NCI-H82 (cell line): ENCODE results near the gene ZSCAN26.
"Not testable (repeated sequence)": the region's sequence is repeated elsewhere in the genome, so short reads cannot be mapped to it uniquely, and the experiment has no call there.

Source experiments
- DNase-seq: peaks from one replicate; lab custom pipeline; 2025; lab: John Stamatoyannopoulos, UW

Gene ZSCAN26

DNA sequence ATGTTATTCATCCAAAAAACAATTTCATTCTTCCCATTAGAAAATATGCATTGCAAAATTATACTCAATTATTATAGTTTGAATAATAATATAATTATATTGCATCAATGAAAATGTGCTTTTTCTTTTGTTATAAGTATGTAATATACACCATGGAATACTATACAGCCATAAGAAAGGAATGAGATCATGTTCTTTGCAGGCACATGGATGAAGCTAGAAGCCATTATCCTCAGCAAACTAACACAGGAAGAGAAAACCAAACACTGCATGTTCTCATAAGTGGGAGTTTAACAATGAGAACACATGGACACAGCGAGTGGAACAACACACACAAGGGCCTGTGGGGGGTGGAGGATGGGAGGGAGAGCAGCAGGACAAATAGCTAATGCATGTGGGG is 9.9 kb upstream of the ZSCAN26 start:
- no peak for DNase-seq

DNA sequence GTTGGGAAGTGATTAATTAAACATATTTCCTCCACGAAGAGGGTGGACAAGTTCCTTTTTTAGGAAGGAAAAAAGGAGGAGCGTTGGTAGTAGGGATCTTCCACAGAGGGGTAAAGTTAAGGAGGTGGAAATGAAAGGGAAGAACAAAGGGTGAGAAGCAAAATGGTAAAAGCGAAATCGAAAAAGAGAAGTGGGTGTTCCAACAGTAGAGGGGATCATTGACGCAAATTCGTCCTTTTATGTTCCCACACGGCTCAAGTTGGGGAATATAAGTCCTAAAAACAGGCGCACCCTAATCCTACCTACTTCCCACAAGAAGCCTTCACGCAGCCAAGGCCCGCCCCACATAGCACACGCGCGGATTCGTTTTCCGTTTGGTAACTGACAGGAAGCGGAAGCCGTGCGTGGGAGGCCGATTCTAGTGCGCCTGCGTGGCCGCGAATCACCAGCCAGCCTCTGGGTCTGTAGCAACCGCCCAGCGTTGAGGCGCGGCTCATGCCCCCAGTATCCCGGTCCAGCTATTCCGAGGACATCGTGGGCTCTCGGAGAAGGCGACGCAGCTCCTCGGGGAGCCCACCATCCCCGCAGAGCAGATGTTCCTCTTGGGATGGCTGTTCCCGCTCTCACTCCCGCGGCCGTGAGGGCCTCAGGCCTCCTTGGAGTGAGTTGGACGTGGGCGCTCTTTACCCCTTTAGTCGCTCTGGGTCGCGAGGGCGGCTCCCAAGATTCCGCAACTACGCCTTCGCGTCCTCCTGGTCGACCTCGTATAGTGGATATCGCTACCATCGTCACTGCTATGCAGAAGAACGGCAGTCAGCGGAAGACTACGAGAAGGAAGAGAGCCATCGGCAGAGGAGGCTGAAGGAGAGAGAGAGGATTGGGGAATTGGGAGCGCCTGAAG is 7.8 kb upstream of the ZSCAN26 start, which contains the start of gene NKAPL:
NKAPL (plus strand) TSS at position 421 of the 901 bp plus-strand sequence; CDS start at position 496, 75 bp downstream.
- DNase-seq = no peak

DNA sequence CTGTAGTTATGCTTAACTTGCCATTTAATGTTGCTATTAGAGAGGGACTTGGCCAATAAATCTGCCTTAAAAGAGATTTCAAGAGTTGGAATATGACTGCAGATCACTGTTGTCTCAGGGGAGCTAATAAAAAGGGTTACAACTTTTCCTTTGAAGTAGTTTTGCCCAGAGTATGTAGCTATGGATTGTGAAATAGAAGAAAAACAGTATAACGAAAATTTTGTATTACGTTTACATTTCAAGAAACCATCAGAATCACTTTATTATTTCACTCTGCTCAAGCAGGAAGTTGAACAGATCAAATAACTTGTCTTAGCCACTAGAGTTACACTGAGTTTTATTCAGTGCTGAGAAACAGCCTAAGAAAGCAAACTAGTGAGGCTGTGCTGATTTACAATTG is 3.0 kb upstream of the ZSCAN26 start:
- DNase-seq = no peak

DNA sequence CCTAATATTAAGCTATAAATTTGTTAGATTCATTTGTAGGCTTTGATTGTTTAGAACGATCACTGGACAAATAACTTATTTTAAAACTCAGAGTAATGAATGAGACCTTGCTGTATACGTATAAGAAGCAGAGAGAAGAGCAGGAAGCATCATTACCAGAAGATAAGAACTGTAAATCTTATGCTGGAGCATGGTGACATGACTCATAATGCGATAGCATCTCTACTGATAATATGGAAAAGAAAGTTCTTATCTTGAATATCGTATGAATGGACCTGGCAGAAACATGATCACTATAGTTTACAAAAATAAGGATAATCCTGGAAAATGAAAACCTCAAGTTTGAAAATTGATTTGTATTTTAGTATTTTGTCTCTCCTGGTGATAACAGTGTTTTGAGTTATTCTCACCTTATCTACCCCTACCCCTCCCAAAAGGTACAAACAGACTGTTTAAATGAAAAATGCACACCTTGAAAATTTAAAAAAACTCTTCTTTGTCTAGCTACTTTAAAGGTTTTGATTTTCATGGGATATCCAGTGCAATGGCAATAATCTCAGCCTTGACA is 2.0 kb upstream of the ZSCAN26 start:
- no peak for DNase-seq

DNA sequence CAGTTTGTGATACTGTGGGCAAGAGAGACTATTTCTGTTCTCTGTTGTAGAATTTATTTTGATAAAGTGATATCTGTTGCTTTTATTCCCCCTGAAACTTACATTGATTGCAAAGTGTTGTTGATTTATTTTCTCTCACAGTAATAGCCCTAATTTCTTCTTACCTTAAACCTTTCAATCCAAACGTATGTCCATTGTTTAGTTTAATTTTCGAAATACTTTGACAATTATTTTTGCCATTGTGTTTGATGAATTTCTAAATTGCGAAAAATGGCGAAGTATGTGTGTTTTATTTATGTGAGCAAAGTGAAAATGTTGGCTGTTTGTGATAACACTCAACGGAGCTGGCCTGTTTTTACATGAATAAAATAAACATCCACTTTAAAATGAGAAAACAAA is 381 bp upstream of the ZSCAN26 start:
- no peak for DNase-seq

DNA sequence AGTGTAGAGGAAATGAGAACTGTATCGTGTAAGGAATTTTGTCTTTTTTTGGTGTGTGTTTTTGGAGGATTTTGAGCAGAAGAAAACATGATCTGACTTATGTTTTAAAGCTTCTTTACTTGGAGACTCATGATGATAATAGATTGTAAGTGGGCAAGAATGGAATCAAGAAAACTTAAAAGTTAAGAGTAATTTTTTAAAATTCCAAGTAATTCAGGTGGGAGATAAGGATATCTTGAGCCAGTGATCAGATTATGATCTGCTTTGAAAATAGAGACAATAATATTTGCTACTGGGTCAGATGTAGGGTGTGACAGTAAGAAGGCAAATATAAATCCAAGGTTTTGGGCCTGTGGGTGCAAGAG is 734 bp downstream of the ZSCAN26 start:
- no peak for DNase-seq

DNA sequence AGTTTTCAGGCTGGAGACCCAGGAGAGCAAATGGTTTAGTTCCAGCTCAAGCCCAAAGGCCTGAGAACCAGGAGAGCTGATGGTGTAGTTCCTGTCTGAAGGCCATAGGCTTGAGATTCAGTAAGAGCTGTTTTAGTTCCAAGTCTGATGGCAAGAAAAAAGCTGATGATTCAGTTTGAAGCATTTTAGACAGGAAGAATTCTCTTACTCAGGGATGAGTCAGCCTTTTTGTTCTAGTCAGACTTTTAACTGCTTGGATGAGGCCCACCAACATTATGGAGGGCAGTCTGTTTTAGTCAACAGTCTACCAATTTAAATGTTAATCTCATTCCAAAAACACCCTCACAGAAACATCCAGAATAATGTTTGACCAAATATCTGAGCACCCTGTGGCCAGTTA is 2.5 kb downstream of the ZSCAN26 start:
- DNase-seq = no peak

DNA sequence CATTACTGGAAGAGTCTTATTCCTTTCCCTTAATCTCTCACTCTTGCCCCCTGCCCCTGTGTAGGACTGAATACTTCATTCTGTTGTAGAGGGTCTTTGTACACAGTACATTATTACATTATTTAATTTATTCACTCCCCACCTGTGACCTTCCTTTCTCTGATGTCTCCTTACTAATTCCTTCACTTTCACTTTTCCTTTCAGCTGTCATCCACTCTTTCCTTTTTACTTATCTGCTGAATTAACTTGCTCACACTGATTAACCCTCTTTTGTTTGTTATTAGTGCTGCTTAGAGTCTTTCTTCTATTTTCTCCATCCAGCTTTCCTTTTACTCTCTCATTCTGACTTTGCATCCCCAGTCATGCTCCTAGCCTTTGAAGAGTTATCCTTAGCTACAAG is 7.9 kb downstream of the ZSCAN26 start:
- no peak for DNase-seq

DNA sequence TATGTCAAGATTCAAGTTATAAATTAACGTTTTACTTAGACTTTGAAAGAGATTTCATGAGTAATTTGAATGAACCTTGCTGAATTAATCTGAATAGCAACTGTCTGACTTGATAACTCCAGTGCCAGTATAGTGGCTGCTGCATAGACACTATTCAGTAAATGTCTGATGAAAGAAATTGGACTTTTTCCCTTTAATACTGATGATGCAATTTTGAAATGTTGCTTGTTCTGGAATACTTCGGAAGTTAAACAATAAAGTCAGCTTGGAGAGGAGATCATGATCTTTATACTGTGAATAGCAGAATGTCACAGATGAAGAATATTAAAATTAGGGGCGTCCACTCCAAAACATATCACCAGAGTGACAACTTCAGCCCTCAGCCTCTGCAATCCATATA is 10.8 kb downstream of the ZSCAN26 start:
- DNase-seq = no peak

DNA sequence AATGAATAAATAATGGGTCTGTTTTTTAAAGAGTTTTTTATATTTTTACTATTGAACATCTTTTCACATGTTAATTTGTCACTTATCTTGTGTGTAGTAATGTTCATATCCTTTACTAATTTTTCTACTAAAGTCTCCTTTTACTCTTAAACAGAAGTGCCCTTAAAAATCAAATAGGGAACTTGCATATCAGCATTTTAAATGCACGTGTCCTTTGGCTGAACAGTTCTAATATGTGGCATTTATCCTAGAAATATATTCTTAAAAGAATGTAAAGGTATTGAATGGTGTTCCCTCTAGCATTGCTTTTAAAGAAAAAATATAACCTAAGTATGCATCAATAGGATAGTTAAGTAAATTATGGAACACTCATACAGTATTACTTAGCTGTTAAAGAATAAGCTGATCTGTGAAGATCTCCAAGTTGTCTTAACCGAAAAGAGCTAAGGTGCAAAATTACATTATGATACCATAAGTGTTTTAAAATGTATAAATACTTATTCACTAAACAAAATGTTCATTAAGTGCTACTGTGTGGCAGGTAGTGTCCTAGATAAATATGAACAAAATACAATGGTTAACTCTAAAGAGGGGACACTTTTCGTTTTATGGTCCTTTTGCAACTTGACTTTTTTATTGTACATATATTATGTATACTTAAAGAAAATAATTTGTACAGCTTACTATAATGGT is 13.8 kb downstream of the ZSCAN26 start:
- no peak for DNase-seq

DNA sequence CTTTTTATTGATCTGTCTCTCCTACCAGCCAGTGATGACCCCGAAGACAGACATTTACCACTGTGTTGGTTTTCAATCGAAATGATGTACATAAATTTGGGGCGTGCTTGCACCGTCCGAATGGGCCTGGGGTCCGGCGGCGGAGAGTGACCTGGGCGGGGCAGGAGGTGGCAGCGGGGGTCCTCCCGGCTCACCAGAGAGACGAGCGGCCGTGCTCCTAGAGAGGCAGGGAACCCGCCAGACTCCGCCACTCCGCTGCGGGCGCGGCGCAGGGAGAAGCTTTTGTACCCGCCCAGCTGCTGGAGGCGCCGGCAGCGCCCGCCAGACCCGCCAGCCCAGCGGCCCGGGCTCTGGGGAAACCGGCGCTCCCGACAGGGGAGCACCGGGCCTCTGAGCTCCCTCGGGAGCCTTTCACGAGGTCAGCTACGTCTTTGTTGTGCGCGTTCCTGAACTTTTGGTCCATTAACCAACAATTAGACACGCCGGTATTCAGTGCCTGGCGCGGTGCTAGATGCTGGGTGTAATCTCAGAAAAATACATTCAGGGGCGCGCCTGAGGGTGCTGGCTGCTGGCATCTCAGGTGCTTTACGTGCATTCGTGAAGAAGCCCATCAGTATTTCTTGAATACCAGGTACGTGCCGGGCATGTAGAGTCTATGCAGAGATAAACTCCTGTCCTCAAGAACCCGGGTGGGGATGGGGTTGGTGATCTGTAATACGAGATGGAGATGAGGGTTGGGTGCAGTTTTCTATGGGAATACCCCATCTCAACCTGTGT is 14.5 kb downstream of the ZSCAN26 start, which contains the start of gene PGBD1:
PGBD1 (plus strand) TSS at position 285 of the 777 bp plus-strand sequence. CDS start 2,242 bp downstream, outside the sequence.
- peak; percentile 90 for DNase-seq

DNA sequence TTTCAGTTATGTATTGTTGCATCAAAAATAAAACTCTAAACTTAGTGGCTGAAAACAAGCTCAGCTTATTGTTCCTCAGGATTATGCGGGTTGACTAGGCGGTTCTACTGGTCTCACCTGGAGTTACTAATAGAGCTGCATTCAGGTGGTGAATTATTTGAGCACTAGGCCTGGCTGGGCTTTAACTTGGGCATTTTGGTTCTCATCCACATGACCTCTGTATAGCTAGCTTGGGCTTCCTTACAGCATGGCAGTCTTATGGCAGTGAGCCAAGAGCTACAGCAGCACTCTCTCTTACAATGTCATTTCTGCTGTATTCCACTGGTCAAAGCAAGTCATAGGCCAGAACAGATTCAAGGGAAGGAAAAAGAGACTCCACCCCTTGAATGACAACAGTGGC is 16.0 kb downstream of the ZSCAN26 start:
- peak; percentile 4 for DNase-seq

DNA sequence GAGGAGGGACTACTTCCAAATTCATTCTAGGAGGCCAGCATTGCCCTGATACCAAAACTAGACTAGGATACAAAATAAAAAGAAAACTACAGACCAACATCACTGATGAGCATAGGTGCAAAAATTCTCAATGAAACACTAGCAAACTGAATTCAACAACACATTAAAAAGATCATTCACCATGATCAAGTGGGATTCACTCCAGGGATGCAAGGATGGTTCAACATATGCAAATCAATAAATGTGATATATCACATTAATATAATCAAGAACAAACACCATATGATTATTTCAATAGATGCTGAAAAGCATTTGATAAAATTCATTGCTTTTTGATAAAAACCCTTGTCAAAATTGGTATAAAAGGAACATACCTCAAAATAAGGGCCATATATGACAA is 24.6 kb downstream of the ZSCAN26 start:
- no peak for DNase-seq

DNA sequence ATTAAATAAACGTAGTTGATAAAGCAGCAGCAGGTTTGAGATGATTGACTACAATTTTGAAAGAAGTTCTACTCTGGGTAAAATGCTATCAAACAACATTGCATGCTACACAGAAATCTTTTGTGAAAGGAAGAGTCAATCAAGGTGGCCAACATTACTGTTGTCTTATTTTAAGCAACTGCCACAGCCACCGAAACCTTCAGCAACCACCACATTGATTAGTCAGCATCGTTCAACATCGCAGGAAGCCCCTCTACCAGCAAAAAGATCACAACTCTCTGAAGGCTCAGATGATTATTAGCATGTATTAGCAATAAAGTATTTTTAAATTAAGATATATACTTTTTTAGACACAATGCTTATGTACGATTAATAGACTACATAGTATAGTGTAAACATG is 28.4 kb downstream of the ZSCAN26 start:
- no peak for DNase-seq

DNA sequence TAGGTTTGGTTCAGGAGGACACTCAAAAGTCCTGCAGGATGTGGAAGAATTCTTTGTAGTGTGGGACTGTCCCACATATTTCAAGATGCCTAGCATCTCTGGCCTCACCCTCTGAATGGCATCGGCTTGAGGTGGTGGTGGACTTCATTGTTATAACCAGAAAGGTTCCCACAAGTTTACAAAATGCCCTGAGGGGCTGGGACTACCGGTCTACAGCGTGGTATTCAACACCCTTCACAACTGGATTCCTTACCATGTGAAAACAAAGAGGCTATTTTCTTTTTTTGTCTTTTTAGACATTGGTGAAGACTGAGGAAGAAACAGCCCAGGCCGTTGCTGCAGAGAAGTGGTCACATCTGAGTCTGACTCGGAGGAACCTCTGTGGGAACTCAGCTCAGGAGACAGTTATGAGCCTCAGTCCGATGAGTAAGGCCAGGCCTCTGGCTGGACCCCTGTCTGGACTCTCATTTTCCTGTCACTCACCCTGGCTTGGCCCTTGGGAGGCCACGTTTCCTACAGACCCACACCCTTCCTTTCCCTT is 29.6 kb downstream of the ZSCAN26 start:
- DNase-seq = no peak

DNA sequence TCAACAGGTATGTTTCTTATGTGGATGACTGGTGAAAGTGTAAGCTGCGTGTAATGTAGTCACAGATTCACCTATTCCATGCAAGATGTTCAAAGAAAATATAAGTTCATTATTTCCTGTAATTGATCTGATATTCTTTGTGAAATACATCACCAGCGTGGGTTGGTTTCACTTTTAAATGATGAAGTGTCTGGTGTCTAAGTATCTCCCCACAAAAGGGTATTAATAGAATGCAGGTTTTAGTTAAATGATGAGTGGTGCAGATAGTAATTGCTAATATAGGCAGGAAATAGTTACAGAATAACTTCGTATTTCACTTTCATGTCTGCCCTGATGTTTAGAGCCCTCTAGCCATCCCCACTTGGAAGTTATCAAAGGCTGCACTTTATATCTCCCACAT is 36.6 kb downstream of the ZSCAN26 start:
- no peak for DNase-seq

DNA sequence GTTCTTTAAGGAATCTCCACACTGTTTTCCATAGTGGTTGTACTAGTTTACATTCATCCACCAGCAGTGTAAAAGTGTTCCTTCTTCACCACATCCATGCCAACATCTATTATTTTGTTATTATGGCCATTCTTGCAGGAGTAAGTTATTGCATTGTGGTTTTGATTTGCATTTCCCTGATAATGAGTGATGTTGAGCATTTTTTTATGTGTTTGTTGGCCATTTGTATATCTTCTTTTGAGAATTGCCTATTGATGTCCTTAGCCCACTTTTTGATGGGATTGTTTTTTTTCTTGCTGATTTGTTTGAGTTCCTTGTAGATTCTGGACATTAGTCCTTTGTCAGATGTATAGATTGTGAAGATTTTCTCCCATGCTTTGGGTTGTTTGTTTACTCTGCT is 39.4 kb downstream of the ZSCAN26 start:
- not testable (repeated sequence) for DNase-seq

DNA sequence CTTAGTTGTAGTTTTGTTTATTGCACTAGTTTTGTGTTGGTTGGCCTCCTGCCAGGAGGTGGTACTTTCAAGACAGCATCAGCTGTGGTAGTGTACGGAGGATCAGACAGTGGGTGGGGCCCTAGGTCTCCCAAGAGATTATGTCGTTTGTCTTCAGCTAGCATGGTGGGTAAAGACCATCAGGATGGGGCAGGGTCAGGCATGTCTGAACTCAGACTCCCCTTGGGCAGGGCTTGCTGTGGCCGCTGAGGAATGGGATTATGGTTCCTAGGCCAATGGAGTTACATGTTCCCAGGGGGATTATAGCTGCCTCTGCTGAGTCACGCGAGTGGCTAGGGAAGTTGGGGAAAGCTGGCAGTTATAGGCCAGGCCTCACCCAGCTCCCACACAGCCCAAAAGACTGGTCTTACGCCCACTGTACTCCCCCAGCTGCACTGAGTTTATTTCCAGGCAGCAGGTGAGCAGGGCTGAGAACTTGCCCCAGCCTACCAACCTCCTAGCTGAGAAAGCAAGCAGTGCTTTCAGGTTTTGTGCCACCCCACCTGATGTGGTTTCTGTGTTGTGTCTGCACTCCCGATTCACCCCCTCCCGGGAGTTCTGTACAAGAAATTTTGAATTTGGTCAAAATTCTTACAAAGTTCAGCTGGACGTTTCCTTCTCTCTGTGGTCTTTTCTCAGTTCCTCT is 44.3 kb downstream of the ZSCAN26 start:
- DNase-seq = peak; percentile 93

DNA sequence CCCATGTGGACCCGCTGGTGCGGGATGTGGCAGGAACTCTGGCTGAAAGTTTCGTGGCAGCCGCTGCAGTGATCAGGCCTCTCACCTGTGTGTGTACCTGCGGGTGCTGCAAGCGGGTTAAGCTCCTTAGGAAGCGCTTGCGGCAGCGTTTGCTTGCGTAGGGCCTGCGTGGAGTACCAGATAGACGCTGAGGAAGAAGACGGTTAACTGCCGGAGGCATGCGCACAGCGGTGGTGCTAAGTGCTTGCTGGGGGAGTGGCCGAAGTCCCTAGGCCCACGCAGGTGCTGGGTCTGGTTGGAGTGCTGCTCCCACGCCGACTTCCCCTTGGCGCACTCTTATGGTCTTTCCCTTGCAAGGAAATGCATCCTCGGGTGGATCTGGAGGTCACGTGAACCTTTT is 46.0 kb downstream of the ZSCAN26 start:
- DNase-seq = no peak

DNA sequence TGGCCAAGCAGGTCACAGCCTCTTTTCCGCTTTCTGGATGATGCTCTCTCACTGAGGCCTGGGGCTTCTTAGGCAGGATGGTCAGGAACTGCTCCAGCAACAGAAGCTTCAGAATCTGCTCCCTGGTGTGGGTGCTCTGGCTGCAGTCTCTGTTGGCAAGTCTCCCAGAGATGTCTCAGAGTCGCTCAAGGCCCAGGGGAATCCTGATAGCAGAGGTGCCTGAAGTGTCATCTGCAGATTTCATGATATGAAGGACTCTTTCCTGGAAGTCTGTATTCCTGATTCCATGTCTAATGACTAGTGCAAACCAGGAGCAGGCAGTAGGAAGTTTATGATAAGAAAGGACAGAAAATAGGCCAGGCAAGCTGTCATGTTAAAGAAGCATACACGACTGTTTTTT is 48.7 kb downstream of the ZSCAN26 start:
- no peak for DNase-seq

DNA sequence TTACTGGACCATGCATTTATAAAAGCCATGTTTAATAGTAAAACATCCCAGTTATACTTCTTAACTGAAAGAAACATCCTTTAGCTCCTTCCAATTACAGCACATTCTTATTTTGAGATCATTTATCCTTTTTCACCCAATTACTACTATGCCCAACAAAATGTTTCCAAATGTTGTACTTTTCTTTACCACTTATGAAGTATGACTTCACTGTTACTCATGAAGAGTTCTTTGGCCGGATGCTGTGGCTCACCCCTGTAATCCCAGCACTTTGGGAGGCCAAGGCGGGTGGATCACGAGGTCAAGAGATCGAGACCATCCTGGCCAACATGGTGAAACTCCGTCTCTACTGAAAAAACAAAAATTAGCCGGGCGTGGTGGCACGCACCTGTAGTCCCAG is 50.9 kb downstream of the ZSCAN26 start:
- DNase-seq = not testable (repeated sequence)
